ENCODE data around the gene RRN3. TPM values are rescaled to one million over a fixed set of nuclear protein-coding genes. Genes with fewer than 3 reads are reported as not detected.
"Not testable (repeated sequence)": the region's sequence is repeated elsewhere in the genome, so short reads cannot be mapped to it uniquely, and the experiment has no call there.

The RRN3 gene
- total RNA-seq, 4 donors from 2014 or later = 32.8 to 76.4 (median 49.3) TPM

- peaks cover 3 to 5% of the 10 kb centered on the region in 2 donors for H3K4me1 ChIP-seq
- intact Hi-C loops (cut with DNase I; ENCODE audit: low total_unique reads) (no loop called here), in situ Hi-C loops (cut with MboI; ENCODE audit: low sequenced_read_pairs in 4 of 4) (no loop called here)
- H3K27ac ChIP-seq = no peak overlapping the region
- DNase-seq (no peak), ATAC-seq (no peak)
- peaks cover 0 to 23% of the 10 kb centered on the region in 2 donors for H3K36me3 ChIP-seq
- no peaks in the 10 kb centered on the region for H3K27me3 ChIP-seq
- H3K9me3 ChIP-seq = no peaks in the 10 kb centered on the region
- no peak overlapping the region for H3K4me3 ChIP-seq
- TF ChIP-seq POLR2A (IDR thresholded peaks at IDR 0.05) = no peak
- TF ChIP-seq CTCF (IDR thresholded peaks at IDR 0.05 in 4 of 5, conservative IDR thresholded peaks at IDR 0.05 in 1 of 5) = no peak
Observed at GRCh38 chr16:15046692-15047376, 47.2 kb downstream of the RRN3 start.

- H3K9me3 ChIP-seq; intact Hi-C loops (cut with DNase I; ENCODE audit: low total_unique reads); ATAC-seq; H3K27me3 ChIP-seq; in situ Hi-C loops (cut with MboI; ENCODE audit: low sequenced_read_pairs in 4 of 4); H3K27ac ChIP-seq; H3K4me3 ChIP-seq; DNase-seq: not testable (repeated sequence)
- Histone ChIP-seq H3K4me1 (peaks cover 8 to 11% of the 10 kb centered on the region in 2 donors), H3K36me3 (peaks cover 0 to 30% of the 10 kb centered on the region in 2 donors)
Observed at GRCh38 chr16:15045270-15045669, 48.8 kb downstream of the RRN3 start.

- H3K9me3 ChIP-seq = no peaks in the 10 kb centered on the region
- H3K27ac ChIP-seq = no peak overlapping the region
- TF ChIP-seq POLR2A (IDR thresholded peaks at IDR 0.05) (no peak), CTCF (IDR thresholded peaks at IDR 0.05 in 4 of 5, conservative IDR thresholded peaks at IDR 0.05 in 1 of 5) (no peak)
- H3K36me3 ChIP-seq = peaks cover 0 to 40% of the 10 kb centered on the region in 2 donors
- ATAC-seq (no peak), DNase-seq (no peak)
- in situ Hi-C loops (cut with MboI; ENCODE audit: low sequenced_read_pairs in 4 of 4) = no loop called here
- H3K27me3 ChIP-seq = no peaks in the 10 kb centered on the region
- intact Hi-C loops (cut with DNase I; ENCODE audit: low total_unique reads) = no loop called here
- no peak overlapping the region for H3K4me3 ChIP-seq
- peaks cover 8 to 11% of the 10 kb centered on the region in 2 donors for H3K4me1 ChIP-seq
Observed at GRCh38 chr16:15044286-15044685, 49.8 kb downstream of the RRN3 start.

GRCh38 chr16:15043344-15043743, 50.7 kb downstream of the RRN3 start:
- no peak overlapping the region for H3K4me3 ChIP-seq
- no peaks in the 10 kb centered on the region for H3K9me3 ChIP-seq
- intact Hi-C loops (cut with DNase I; ENCODE audit: low total_unique reads) (no loop called here), in situ Hi-C loops (cut with MboI; ENCODE audit: low sequenced_read_pairs in 4 of 4) (no loop called here)
- peaks cover 0 to 49% of the 10 kb centered on the region in 2 donors for H3K36me3 ChIP-seq
- no peak for ATAC-seq
- H3K27me3 ChIP-seq = no peaks in the 10 kb centered on the region
- DNase-seq = no peak
- H3K4me1 ChIP-seq = peaks cover 8 to 11% of the 10 kb centered on the region in 2 donors
- H3K27ac ChIP-seq = no peak overlapping the region
- TF ChIP-seq CTCF (IDR thresholded peaks at IDR 0.05 in 4 of 5, conservative IDR thresholded peaks at IDR 0.05 in 1 of 5) = no peak
- no peak for TF ChIP-seq POLR2A (IDR thresholded peaks at IDR 0.05)

GRCh38 chr16:15041271-15042004, 52.6 kb downstream of the RRN3 start:
- Histone ChIP-seq H3K27me3 (no peaks in the 10 kb centered on the region), H3K4me1 (peaks cover 8 to 11% of the 10 kb centered on the region in 2 donors), H3K9me3 (no peaks in the 10 kb centered on the region), H3K27ac (peak overlapping the region in 3 of 4 donors; percentile 0 to 39 (median 2)), H3K4me3 (no peak overlapping the region), H3K36me3 (peaks cover 0 to 51% of the 10 kb centered on the region in 2 donors)
- peak; percentile 63 to 87 for ATAC-seq
- peak in 1 of 2 donors; percentile 10 for TF ChIP-seq POLR2A (IDR thresholded peaks at IDR 0.05)
- no peak for TF ChIP-seq CTCF (IDR thresholded peaks at IDR 0.05 in 4 of 5, conservative IDR thresholded peaks at IDR 0.05 in 1 of 5)
- DNase-seq = peak; percentile 62 to 76
- intact Hi-C loops (cut with DNase I; ENCODE audit: low total_unique reads) (no loop called here), in situ Hi-C loops (cut with MboI; ENCODE audit: low sequenced_read_pairs in 4 of 4) (no loop called here)
